Fibroblast of gingiva (primary cell): ENCODE measurements around the gene SERINC1.
A peak's percentile ranks its signal among the peaks of the same experiment; 100 is the strongest.

Source experiments
- DNase-seq: peaks from one replicate; pipeline ENCODE4 v3.0.0-alpha.2; 2011; ENCODE audit warnings: low read depth

The SERINC1 gene

DNA sequence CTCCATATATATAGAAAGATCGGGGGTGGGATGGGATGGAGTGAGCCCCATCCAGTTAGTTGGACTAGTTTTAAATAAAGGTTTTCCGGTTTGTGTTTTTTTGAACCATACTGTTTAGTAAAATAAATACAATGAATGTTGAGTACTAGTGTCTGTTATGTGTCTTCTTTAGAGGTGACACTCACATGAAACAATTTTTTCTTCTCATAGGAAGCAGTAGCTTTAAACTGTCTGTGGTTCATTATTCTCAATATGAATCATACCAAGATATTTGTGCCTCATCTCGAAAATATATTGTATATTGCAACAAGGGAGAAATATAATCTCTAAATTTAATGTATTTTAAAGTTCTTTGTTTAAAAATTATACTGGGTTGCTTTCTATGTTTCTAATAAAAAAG lies 38.8 kb downstream of the SERINC1 start:
- DNase-seq, result no peak

GRCh38 chr6:122431780-122432179 lies 39.8 kb downstream of the SERINC1 start:
- DNase-seq, result no peak

DNA sequence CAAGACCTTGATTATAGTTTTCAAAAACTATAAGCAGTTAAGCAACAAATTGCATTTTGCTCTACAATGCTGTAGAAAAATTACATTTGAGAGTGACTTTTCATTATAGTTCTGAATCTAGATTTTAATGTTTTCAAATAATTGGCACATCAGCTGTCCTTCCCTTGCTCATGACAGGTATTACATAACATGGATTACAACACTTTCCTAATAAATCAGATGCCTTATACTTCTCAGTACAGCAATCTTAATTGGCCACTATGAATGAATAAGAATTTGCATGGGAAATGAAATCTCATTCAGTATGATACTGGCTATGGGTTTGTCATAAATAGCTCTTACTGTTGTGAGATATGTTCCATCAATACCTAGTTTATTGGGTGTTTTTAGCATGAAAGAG lies 42.3 kb downstream of the SERINC1 start:
- DNase-seq, result no peak

DNA sequence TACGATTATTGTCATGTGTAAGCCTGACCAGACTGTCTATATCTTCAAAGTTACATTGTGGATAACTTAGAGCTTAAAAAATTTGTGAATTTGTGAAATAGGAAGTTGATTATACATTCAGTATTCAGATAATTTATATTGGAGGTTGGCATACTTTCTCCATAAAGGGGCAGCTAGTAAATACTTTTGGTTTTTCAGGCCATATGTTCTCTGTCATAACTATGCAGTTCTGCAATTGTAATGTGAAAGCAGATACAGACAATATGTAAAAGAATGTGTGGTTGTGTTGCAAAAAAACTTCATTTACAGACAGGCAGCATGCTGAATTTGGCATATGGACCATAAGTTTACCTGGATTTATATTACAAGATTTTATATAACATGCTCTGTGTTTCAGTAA lies 42.8 kb downstream of the SERINC1 start:
- DNase-seq, result peak; percentile 11

DNA sequence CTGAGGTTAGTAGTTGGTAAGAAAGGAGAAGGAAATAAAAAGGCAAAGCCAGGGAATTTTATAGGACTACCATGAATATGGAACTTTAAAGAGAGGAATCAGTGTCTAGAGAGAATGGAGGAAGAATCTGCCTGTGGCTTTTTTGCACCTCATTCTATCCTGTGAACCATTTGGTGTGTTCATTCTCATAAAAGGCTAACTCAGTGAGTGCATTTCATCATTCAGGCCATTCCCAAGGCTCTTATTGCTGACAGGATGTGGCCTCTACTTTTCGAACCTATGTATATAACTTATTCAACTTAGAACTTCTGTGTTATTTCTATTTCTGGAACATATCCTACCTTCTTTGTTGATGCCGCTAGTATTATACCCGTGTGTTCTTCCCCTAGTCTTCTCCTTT lies 45.0 kb downstream of the SERINC1 start:
- DNase-seq, result no peak

- no peak for DNase-seq
These were observed 47.9 kb downstream of the SERINC1 start for GRCh38 chr6:122423734-122424133.

- DNase-seq, result no peak
These were observed 48.9 kb downstream of the SERINC1 start for GRCh38 chr6:122422614-122423267.

- DNase-seq, result no peak
These were observed 49.6 kb downstream of the SERINC1 start for GRCh38 chr6:122422003-122422402.

DNA sequence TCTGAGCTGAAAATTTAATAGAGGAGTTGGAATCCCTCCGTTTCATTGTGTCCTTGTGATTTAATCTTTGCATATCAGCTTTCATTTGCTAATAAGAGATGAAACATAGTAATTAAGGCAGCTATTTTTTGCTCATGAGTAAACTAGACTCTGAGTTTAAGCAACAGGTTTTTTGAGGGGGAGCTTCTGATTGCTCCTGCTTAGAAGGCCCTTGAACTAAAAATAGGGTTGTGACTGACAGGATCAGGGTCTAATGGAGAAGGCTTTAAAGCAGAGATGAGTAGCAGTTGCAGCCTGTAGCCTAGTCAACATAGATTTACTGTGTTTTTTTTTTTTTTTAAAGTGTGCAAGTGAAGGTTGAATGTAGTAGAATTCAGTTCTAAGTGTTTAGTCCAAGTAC lies 54.8 kb downstream of the SERINC1 start:
- DNase-seq, result no peak

DNA sequence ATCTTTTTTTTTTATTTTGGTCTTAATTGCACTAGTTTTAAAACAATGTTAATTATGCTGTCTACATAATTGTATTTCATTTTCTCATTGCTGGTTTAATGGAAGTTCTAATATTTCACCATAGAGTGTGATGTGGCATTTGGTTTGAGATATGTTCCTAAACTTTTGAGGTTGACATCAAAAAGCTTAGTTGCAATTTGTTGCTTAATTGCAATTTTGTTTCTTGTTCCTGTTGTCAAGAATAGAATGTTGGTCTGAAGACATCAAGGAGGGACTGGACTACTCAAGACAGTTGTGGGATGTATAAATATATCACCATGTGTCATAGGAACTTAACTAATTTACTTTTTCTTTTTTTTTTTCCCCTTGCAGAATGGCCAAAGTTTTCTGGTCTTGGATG lies 59.6 kb downstream of the SERINC1 start:
- DNase-seq, result no peak

GRCh38 chr6:122408702-122409458 lies 62.7 kb downstream of the SERINC1 start:
- DNase-seq, result no peak

DNA sequence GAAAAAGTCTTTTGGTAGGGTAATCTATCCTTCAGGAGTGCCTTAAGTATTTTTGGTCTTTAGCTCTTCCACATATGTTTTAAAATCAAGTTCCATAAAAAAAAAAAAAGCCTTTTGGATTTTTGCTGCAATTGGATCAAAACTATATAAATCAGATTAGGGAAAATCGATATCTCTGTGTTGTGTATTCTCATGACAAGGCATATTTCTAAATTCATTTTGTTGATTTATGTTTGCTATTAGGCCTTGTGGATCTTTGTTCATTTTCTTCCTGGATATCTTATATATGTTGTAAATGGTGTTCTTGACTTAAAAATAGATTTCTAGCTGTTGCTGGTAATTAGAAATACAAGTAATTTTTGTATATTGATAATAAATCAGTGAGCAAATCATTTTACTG lies 63.4 kb downstream of the SERINC1 start:
- DNase-seq, result no peak

GRCh38 chr6:122407712-122408111 lies 63.9 kb downstream of the SERINC1 start:
- DNase-seq, result no peak

DNA sequence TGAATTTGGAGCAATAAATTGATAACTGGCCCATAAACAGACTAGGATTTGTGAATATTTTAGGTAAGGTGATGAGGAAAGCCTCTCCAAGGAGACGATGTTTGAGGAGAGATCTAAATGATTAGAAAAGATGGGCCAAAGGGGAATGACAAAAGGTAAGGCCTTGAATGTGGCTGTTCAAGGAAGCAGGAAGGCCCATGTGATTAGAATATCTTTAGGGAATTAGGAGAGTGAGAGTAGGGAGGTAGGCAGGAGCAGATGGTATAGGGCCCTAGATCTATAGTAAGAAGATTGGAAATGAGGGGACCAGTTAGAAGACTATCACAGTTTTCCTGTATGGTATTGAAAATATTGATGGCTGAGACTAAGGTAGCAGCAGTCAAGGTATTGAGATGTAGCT lies 65.4 kb downstream of the SERINC1 start:
- DNase-seq, result no peak

DNA sequence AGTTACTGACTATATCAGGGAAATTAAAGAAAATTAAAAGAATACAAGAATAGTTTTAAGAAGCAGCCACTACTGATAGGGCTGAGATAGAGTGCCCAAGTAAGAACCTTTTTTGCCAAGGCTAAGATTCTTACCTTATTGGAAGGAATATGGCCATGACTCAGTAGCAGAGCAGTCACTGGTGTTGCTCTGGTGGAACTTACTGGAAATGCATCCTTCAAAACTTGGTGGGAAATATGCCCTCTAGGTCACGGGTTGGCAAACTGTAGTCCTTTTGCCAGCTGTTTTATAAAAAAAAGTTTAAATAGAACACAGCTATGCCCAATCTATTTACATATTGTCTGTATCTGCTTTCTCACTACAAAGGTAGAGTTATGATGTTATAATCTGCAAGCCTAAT lies 66.2 kb downstream of the SERINC1 start:
- DNase-seq, result peak; percentile 22

- no peak for DNase-seq
These were observed 67.2 kb downstream of the SERINC1 start for GRCh38 chr6:122404444-122404843.

- no peak for DNase-seq
These were observed 70.5 kb downstream of the SERINC1 start for GRCh38 chr6:122401104-122401503.

DNA sequence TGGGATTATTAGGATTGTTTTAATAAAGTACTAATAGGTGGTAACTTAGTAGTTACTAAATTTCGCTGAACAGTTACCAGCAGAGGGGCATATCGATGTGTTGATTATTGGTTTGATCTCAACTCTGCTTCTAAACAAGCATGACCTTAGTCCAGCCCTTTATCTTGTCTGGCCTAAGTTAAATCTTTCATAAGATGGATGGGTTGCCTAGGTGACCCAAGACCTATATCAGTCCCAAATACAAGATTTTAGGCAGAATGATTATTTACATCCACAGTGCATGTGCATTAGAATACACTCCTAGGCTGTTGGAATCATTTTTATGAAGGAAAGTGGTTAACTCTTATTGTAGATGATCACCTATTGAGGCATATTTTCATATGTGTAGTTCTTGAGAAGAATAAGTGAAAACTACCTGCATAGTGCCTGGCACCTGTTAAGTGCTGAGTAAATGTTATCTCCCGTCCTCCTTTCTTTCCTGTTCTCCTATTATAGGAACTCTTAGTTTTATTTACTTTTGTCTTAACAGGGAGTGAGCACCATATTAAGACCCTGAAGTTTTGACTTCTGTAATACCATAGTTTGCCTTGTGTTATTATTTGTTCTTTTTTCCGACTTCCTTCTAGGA lies 71.0 kb downstream of the SERINC1 start:
- no peak for DNase-seq

GRCh38 chr6:122400121-122400450 lies 71.5 kb downstream of the SERINC1 start:
- peak; percentile 2 for DNase-seq

- DNase-seq, result peak; percentile 99
These were observed 72.1 kb downstream of the SERINC1 start, which contains the start of gene HSF2 for GRCh38 chr6:122399348-122400120. TSS of gene HSF2 (plus strand) at chr6:122399652. CDS start at chr6:122399738, 86 bp downstream.

- no peak for DNase-seq
These were observed 72.6 kb downstream of the SERINC1 start for GRCh38 chr6:122399055-122399347.

- no peak for DNase-seq
These were observed 77.6 kb downstream of the SERINC1 start for GRCh38 chr6:122394016-122394415.

DNA sequence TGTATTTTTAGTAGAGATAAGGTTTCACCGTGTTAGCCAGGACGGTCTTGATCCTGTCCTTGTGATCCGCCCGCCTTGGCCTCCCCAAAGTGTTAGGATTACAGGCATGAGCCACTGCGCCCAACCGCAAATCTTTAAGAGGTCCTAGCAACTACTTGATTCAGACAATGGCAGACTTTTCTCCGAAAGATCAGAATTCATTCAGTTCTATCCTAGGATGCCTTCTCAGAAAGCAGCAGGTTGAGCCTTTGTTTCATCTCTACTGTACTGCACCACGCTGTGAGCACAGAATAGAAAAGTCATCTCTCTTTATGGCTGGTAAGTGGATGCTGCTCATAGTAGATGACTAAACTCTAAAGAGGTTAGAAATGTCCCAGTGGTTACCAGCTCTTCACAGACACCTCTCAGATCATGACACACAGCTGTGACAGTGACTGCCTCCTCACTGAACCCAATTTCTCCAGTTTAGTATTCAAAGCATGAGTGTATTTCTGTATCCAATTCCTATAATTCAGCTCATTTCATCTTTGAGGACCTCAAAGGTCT lies 78.2 kb downstream of the SERINC1 start:
- DNase-seq, result no peak
